T1000 (cell line): ENCODE measurements around the gene CAVIN1.
"Not testable (repeated sequence)": the region's sequence is repeated elsewhere in the genome, so short reads cannot be mapped to it uniquely, and the experiment has no call there.

Experiments used
- DNase-seq: peaks from one replicate; lab custom pipeline; 2025; ENCODE audit warnings: mixed read lengths; lab: John Stamatoyannopoulos, UW

Gene CAVIN1, protein sequence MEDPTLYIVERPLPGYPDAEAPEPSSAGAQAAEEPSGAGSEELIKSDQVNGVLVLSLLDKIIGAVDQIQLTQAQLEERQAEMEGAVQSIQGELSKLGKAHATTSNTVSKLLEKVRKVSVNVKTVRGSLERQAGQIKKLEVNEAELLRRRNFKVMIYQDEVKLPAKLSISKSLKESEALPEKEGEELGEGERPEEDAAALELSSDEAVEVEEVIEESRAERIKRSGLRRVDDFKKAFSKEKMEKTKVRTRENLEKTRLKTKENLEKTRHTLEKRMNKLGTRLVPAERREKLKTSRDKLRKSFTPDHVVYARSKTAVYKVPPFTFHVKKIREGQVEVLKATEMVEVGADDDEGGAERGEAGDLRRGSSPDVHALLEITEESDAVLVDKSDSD

DNA sequence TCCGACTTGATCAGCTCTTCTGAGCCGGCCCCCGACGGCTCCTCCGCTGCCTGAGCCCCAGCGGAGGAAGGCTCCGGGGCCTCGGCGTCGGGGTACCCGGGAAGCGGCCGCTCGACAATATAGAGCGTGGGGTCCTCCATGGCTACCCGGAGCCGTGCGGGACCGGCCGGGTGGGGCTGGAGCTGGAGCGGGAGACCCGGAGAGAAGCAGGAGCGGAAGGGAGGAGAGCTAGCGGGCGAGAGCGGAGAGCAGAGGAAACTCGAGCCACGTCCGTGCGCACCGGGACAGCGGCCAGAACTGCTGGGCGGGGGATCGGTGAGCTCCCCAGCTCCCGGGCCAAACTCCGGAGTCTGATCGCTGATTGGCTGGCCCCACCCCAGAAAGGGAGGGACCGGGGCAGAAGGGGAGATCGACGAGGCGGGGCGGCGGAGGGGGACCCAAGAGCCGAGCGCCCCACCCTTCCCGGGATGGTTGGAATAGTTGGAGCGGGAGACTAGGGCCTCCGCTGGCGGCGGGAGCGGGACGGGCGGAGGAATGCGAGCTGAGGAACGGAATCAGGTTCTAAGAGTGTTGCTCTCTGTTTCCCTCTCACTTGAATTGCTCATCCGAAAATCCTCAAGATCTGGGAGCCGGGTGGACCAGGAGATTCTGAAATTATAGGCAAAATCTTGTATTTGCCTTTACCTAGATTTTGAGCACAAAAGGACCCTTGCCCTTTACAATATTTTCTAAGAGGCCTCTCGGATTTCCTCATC lies at the start of gene CAVIN1:
CAVIN1 (minus strand) TSS at position 299 of the 755 bp plus-strand sequence; CDS start at position 140, 159 bp downstream.
- DNase-seq: peak; percentile 95

DNA sequence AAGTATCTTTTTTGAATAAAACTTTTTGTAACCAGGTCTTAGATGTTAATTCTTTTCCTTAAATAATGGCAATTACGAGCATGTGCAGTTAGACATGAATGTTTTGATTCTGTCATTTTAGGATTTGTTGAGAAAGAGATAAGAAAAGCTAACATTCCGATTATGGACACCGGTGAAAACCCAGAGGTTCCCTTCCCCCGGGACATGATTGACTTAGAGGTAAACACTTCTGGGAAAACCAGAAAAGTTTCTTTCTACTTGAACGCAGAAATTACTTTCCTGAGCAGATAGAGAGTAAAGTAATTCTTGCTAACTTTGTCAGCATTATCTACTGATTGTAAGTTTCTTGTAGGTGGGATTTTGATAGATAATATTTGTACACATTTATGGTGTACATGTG lies 44.8 kb upstream of the CAVIN1 start:
- DNase-seq: no peak

DNA sequence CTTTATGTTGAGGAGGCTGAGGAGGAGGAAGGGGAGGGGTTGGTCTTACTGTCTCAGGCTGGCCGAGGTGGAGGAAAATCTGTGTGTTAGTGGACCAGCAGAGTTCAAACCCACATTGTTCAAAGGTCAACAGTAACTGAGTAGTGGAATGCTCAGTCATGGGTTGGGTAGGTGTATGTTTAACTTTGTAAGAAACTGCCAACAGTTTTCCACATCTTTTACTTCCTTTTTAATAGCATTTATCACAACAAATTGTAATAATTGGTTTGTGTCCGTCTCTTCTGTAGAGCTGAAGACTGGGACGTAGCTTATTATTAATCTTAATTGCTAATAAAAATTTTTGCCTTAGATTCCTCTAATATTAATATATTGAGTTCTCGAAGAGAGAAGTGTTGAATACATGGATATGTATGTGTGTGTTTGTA lies 40.9 kb upstream of the CAVIN1 start:
- no peak for DNase-seq

DNA sequence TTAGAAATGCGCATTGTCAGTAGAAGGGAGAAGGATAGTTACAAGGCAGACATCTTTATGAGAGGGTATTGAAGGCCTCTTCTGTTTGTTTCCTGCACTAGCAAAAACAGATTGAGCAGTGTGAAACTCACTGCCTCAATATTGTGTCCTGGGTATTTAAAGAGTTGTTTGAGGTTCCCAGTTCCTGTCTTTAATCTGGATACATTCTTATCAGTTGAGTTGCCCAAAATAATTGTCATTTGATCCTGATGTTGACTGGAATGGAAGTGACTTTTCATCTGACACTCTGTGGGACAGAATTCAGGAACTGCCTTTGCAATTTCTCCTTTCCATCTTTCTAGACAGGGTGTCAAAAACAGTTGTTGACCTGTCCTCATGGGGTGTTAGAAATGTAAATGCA lies 37.3 kb upstream of the CAVIN1 start:
- DNase-seq: no peak

DNA sequence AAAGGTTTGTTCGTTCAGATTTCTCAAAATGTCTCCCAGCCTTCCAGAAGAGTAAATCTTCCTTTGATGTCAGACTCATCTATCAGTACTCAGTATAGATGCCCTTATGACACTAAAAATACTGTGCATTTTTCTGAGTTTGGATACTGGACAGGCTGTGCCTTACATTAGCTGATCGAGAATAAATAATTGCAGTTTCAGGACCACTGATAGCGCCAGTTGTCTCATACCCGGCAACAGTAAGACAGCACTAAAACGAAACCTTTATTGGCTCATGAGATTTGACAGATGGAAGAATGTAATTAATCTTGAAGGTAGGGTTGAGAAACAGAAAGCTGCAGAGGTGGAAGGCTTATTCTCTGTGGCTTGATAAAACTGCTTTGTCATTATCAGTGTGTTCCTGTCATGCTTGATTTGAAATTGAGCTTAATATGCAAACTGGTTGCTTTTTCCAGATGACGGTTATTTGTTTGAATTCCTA lies 36.8 kb upstream of the CAVIN1 start:
- no peak for DNase-seq

DNA sequence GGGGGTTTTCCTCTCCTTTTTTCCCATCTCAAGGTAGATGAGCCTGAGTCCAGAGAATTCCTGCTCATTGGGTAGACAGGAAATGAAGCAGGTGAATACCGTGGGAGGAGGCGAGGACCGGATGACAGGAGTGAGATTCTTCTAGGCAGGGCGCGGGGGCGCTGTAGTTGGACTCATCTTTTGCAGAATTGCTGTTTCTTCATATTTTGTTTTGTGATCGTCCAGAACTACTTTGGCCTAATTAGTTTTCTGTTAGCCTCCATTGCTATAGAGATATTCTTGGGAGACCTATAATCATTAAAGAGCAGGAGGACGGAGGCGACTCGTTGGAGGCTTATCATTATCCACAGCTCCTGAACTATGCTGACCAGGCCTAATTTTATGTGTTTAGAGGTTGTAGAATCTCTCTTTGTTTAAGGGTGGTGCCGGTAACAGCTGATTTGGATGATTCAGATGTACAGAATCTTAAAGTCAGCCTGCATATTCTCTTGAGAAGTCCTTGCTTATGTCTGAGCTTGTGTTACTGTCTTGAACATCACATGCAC lies 36.3 kb upstream of the CAVIN1 start:
- DNase-seq: no peak

DNA sequence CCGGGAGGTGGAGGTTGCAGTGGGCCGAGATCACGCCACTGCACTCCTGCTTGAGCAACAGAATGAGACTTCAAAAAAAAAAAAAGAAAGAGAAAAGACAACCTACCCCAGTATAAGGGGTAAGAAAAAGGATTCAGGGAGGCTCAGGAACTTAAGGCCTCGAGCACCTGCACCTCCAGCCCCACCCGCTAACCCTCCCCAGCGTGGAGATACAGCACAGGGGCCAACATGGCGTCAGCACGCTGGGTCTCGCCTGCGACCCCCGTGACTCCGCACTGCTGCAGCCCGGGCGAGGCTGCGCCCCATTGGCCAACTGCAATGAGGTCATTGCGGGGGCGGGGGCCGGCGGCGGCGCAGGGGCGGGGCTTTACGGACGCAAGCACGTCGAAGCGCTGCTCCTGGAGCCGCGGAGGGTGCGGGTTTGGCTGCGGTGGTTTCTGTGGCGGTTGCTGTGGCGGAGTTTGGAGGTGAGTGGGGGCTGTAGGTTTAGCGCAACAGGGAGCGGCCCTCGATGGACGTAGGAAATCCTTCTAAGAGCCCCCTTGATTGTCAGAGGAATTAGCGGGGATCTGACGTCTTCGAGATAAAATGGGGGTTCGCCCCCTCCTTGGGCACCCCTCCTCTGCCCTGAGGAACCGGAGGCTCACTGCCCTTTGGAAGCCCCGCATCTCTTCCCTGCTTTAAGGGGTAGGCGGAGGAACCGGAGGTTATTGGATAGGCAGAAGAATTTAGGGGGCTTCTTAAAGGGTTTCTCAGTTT lies 35.6 kb upstream of the CAVIN1 start, which contains the start of gene ATP6V0A1:
ATP6V0A1 (plus strand) TSS at position 382 of the 759 bp plus-strand sequence. CDS start 2,017 bp downstream, outside the sequence.
- peak; percentile 79 for DNase-seq

DNA sequence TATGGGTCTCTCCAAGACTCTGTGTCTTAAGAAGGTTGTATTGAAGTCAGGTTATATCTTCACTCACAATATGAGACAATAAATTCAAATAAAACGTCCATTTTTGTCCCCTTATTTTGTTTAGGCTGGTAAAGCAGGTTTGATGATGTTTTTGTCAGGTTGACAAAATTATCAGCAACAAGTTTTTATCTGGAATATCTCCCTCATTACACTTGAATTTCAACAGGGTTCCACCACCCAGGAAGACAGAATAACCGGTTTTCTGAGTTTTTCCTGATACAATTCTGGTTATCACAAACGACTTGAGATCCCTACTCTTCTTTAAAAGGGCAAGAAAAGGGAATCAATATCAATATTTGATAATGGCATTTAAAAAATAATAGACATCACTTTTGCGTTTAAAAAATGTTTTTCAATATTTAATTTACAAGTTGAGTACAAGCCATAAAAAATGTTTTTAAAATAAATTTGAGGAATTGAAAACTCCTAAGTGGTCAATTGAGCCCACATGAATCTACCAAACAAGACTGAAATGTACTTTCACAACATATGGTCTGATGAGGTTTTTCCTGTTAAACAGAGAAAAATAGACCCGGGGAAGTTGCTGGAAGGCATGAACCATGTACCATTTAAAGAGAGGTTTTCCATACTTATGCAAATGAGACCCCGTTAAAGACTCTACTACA lies 34.2 kb upstream of the CAVIN1 start:
- no peak for DNase-seq

DNA sequence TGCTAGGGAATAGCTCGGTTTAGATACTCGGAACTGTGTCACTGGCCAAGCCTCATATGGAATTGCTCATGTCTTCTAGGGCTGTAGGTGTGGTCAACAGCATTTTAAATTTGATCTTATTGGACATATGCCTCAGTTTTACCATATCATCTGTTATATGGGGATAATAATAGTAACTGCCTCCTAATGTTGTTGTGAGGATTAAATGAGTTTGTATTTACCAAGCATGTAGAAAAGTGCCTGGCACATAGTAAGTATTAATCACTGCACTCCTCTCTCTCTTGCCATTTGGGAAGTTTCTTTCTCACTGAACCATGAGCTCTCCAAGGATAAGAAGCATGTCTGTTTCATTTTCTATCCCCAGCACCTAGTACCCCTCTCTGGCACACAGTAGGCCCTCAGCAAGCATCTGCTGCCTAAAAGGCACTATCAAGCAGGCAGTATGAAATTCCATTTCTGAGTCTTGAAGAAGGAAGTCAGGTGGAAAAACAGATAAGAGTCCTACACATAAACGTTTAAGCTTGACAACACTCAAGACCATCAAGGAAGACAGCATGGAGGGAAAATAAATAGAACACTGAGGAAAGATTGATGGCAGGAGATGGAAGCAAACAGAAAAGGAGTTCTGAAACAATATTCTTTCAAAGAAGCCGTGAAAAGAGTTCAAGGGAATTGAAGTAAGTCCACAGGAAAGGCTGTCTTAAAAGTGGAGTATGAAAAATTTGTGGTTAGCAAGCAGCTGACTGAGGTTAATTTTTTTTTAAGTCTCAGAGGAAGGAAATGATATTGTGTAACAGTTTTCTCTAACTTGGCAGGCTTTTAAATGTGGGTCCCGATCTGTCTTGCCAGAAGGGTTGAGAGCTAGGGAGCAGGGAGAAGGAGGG lies 33.4 kb upstream of the CAVIN1 start:
- no peak for DNase-seq

DNA sequence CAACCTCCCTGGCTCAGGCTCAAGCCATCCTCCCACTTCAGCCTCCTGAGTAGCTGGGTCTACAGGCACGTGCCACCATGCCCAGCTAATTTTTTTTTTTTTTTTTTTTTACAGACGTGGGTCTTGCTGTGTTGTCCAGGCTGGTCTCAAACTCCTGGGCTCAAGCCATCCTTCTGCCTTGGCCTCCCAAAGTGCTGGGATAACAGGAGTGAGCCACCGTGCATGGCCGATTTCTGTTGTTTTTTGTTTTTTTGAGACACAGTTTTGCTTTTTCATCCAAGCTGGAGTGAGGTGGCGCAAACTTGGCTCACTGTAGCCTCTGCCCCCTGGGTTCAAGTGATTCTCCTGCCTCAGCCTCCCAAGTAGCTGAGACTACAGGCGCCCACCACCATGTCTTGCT lies 31.9 kb upstream of the CAVIN1 start:
- DNase-seq: not testable (repeated sequence)

DNA sequence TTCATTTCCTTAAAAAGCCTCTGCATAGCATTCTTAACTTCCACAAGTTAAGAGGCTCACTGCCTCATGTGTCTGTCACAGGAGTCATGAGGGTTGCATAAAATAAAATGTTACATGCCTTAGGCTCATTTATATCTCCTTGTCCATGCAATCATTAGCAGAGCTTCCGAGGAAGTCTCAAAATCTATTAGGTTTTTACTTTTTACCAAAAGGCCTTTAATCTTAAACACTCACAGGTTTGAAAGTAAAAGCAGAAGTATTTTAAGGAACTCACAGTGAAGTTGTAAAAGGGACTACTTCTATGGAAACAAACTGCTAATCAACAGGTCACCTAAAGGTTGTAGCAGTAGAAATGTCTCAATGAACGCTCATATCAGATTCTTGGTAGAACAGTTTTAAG lies 30.4 kb upstream of the CAVIN1 start:
- no peak for DNase-seq

DNA sequence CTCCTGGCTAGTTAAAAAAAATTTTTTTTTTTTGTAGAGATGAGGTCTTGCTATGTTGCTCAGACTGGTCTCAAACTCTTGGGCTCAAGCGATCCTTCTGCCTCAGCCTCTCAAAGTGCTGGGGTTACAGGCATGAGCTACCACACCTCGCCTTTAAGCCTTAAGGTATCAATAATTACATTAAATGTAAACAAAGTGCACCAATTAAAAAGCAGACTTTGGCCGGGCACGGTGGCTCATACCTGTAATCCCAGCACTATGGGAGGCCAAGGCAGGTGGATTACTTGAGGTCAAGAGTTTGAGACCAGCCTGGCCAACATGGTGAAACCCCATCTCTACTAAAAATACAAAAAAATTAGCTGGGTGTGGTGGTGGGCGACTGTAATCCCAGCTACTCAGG lies 28.2 kb upstream of the CAVIN1 start:
- not testable (repeated sequence) for DNase-seq

DNA sequence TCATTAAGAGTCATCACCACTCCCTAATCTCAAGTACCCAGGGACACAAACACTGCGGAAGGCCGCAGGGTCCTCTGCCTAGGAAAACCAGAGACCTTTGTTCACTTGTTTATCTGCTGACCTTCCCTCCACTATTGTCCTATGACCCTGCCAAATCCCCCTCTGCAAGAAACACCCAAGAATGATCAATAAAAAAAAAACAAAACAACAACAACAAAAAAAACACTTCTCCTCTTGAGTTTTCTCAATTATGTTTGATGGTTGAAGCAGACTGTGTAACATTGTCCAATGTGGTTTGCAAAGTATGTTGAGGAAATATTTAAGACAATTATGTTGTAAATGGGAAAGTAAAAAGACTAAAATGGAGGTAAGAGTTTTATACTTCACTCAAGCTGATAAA lies 26.8 kb upstream of the CAVIN1 start:
- not testable (repeated sequence) for DNase-seq

DNA sequence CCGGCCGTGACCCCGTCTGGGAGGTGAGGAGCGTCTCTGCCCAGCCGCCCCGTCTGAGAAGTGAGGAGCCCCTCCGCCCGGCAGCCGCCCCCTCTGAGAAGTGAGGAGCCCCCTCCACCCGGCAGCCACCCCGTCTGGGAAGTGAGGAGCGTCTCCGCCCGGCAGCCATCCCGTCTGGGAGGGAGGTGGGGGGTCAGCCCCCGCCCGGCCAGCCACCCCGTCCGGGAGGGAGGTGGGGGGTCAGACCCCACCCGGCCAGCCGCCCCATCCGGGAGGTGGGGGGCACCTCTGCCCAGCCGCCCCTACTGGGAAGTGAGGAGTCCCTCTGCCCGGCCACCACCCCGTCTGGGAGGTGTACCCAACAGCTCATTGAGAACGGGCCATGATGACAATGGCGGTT lies 26.1 kb upstream of the CAVIN1 start:
- not testable (repeated sequence) for DNase-seq

DNA sequence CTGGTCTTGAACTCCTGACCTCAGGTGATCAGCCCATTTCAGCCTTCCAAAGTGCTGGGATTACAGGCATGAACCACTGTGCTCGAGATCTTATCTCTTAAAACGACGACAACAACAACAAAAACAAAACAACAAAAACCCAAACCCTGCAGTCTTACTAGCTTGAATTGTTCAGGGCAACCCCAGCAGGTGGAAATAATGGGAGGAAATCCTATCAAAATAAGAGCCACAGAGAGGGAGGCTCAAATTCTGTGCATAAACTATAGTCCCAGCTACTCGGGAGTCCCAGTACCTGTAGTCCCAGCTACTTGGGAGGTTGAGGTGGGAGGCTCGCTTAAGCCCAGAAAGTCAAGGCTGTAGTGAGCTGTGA lies 19.1 kb upstream of the CAVIN1 start:
- DNase-seq: no peak

DNA sequence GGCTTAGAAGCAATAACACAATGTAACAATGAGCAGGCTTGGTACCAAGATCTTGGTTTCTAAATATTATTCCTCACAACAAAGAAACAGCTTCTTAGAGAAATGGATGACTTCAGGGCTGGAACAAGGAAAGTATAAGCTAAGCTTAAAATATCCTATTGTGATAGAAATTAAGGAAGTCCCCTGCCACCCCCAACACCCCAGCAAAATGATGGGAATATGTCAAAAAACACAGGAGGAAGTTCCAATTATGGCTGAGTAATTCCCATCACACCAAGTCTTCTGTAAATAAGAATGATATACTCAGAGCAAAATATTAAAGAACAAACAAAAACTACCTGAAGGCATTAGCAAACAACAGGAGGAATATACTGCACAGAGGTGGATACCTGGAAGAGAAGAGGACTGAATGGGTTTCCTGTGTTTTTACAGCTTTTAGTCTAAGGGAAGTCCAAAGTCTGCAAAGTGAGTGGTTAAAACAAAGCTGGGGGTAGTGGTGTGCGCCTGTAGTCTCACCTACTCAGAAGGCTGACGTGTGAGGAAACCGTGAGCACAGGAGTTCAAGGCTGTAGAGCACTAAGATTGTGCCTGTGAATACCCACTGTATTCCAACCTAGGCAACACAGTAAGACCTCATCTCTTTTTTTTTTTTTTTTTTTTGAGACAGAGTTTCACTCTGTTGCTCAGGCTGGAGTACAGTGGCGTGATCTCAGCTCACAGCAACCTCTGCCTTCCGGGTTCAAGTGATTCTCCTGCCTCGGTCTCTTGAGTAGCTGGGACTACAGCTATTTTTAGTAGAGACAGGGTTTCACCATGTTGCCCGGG lies 18.5 kb upstream of the CAVIN1 start:
- DNase-seq: no peak

DNA sequence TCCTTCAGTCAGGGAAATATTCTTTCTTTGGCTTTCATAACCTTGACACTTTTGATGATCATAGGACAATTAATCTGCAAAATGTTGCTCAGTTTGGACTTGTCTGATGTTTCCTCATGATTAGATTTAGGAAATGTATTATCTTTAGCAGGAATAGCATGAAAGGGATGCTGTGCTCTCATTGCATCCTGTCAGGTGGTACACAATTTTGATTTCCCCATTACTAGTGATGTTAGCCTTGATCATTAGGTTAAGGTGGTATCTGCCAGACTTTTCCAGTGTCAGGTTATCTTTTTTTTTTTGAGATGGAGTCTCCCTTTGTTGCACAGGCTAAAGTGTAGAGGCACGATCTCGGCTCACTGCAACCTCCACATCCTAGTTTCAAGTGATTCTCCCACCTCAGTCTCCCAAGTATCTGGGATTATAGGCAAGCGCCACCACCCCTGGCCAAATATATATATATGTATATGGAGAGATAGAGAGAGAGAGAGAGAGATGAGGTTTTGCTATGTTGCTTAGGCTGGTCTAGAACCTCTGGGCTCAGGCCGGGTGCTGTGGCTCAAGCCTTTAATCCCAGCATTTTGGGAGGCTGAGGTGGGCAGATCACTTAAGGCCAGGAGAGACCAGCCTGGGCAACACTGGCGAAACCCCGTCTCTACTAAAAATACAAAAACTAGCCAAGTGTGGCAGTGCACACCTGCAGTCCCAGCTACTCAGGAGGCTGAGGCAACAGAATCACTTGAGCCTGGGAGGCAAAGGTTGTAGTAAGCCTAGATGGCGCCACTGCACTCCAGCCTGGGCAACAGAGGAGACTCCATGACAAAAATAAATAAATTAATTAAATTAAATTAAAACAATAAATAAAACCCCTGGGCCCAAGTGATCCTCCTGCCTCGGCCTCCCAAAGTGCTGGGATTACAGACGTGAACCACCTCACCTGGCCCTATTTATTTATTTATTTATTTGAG lies 15.8 kb upstream of the CAVIN1 start:
- no peak for DNase-seq

DNA sequence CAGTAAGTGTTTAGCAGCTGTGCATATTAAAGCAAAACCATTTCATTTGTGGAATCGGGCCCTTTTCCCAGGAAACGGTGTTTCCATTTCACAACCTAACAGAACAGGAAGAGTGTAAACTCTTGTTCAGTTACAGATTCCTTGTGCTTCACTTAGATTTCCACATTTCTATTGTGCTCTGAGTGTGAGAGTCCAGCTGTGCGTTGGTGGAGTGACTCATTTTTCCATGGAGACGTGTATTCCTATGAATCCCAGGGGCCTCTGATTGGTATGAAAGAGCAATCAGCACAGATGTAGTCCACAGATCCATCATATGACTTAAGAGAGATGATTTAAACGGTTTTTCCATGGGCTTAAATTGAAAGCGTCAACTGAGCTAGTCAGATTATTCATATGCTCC lies 13.3 kb upstream of the CAVIN1 start:
- peak; percentile 44 for DNase-seq
